Gastrocnemius medialis (tissue), 4 donors: ENCODE data around the gene STC2.

Source experiments
- CTCF ChIP-seq, 5 experiments: fragments of 450-650 bp in 3 of 5; fragments of 200-600 bp in 2 of 5; sonication (generic) in 2 of 5; IDR thresholded peaks in 4 of 5; conservative IDR thresholded peaks in 1 of 5; 1 replicate in 4 of 5; 2 replicates in 1 of 5; pipeline ENCODE4 v1.5.1; 2016 to 2019; ENCODE audit warnings: antibody characterized with exemption in 5 of 5, mild to moderate bottlenecking in 3 of 5, moderate library complexity in 3 of 5
- POLR2A ChIP-seq, 2 donors: fragments of 450-650 bp; IDR thresholded peaks; one replicate each; pipeline ENCODE4 v1.6.1; 2017; ENCODE audit warnings: antibody characterized with exemption in 2 of 2, mild to moderate bottlenecking in 2 of 2, moderate library complexity in 2 of 2

- TF ChIP-seq CTCF (IDR thresholded peaks at IDR 0.05 in 4 of 5, conservative IDR thresholded peaks at IDR 0.05 in 1 of 5) (no peak), POLR2A (IDR thresholded peaks at IDR 0.05) (no peak)
These were observed 9.9 kb downstream of the STC2 start for GRCh38 chr5:173318330-173318729.
